Left hindlimb (tissue), 1 donor: ENCODE data around the gene ZNF697.
"Not testable (repeated sequence)": the region's sequence is repeated elsewhere in the genome, so short reads cannot be mapped to it uniquely, and the experiment has no call there.

Experiments used
- DNase-seq: peaks from one replicate; pipeline ENCODE4 v3.0.0-alpha.2; 2018

Gene ZNF697

GRCh38 chr1:119626841-119627240 lies 21.2 kb downstream of the ZNF697 start:
- DNase-seq: peak; percentile 46

- no peak for DNase-seq
Measured at GRCh38 chr1:119626011-119626545, 22.0 kb downstream of the ZNF697 start.

GRCh38 chr1:119623678-119624077 lies 24.4 kb downstream of the ZNF697 start:
- no peak for DNase-seq

GRCh38 chr1:119623193-119623515 lies 24.9 kb downstream of the ZNF697 start:
- DNase-seq: no peak

GRCh38 chr1:119622311-119623192 lies 25.5 kb downstream of the ZNF697 start:
- no peak for DNase-seq

- DNase-seq: no peak
Measured at GRCh38 chr1:119621705-119622104, 26.4 kb downstream of the ZNF697 start.

- peak; percentile 53 for DNase-seq
Measured at GRCh38 chr1:119617751-119618691, 30.0 kb downstream of the ZNF697 start.

- DNase-seq: not testable (repeated sequence)
Measured at GRCh38 chr1:119616748-119617147, 31.3 kb downstream of the ZNF697 start.

GRCh38 chr1:119615100-119615499 lies 33.0 kb downstream of the ZNF697 start:
- not testable (repeated sequence) for DNase-seq

- peak; percentile 87 for DNase-seq
Measured at GRCh38 chr1:119613769-119614720, 34.0 kb downstream of the ZNF697 start.

GRCh38 chr1:119611701-119612113 lies 36.4 kb downstream of the ZNF697 start:
- no peak for DNase-seq

- not testable (repeated sequence) for DNase-seq
Measured at GRCh38 chr1:119608816-119609215, 39.2 kb downstream of the ZNF697 start.

- not testable (repeated sequence) for DNase-seq
Measured at GRCh38 chr1:119607087-119607807, 40.8 kb downstream of the ZNF697 start.

- no peak for DNase-seq
Measured at GRCh38 chr1:119606394-119606793, 41.7 kb downstream of the ZNF697 start.

- DNase-seq: no peak
Measured at GRCh38 chr1:119605686-119606085, 42.4 kb downstream of the ZNF697 start.

- not testable (repeated sequence) for DNase-seq
Measured at GRCh38 chr1:119605080-119605479, 43.0 kb downstream of the ZNF697 start.

GRCh38 chr1:119603695-119604094 lies 44.4 kb downstream of the ZNF697 start:
- DNase-seq: no peak

- not testable (repeated sequence) for DNase-seq
Measured at GRCh38 chr1:119603241-119603640, 44.8 kb downstream of the ZNF697 start.

- DNase-seq: not testable (repeated sequence)
Measured at GRCh38 chr1:119602789-119603188, 45.3 kb downstream of the ZNF697 start.

GRCh38 chr1:119602169-119602568 lies 45.9 kb downstream of the ZNF697 start:
- no peak for DNase-seq

GRCh38 chr1:119600976-119601375 lies 47.1 kb downstream of the ZNF697 start:
- DNase-seq: no peak
